Mammary epithelial cell (primary cell): ENCODE results near the gene FBXL5.

ENCODE experiments used
- CTCF ChIP-seq, 2 donors: IDR thresholded peaks in 1 of 2; conservative IDR thresholded peaks in 1 of 2; 2 replicates each; pipeline ENCODE4 v1.5.1; 2011 to 2012; ENCODE audit warnings: inconsistent platforms in 2 of 2, low read length in 2 of 2, mild to moderate bottlenecking in 2 of 2, control low read depth in 1 of 2, low read depth in 1 of 2; ENCODE audit not compliant: insufficient read depth in 1 of 2; ENCODE audit errors: extremely low read depth in 1 of 2
- EZH2 ChIP-seq: IDR thresholded peaks from 2 replicates; pipeline ENCODE4 v1.6.1; 2012; ENCODE audit warnings: low read length, inconsistent platforms, borderline replicate concordance

DNA sequence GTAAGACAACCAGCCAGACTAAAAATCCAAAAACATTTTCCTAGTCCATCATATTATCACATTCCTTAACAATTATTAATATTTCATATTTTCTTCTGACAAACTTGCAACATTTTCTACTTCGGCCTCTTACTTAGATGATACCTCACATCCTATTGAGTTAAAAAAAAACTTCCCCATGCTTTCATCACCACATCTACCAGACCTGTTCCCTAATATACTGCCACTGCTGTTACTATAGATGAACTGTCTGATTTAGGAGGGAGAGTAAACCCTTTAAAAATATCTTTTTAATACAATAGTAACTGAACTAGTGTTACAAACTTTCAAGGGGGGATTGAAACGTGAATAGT lies 28.0 kb upstream of the FBXL5 start:
- TF ChIP-seq CTCF (conservative IDR thresholded peaks at IDR 0.05 in 1 of 2, IDR thresholded peaks at IDR 0.05 in 1 of 2; ENCODE audit: extremely low read depth in 1 of 2, insufficient read depth in 1 of 2, low read depth in 1 of 2, low read length in 2 of 2) (no peak), EZH2 (no peak)
